NCI-H187 (cell line): ENCODE measurements around the gene EPHX1.
"Not testable (repeated sequence)": the region's sequence is repeated elsewhere in the genome, so short reads cannot be mapped to it uniquely, and the experiment has no call there.

Experiments used
- DNase-seq, 2 experiments: peaks; one replicate each; lab custom pipeline; 2025; lab: John Stamatoyannopoulos, UW

The EPHX1 gene

GRCh38 chr1:225881081-225881958 is 71.4 kb downstream of the EPHX1 start:
- no peak for DNase-seq

DNA sequence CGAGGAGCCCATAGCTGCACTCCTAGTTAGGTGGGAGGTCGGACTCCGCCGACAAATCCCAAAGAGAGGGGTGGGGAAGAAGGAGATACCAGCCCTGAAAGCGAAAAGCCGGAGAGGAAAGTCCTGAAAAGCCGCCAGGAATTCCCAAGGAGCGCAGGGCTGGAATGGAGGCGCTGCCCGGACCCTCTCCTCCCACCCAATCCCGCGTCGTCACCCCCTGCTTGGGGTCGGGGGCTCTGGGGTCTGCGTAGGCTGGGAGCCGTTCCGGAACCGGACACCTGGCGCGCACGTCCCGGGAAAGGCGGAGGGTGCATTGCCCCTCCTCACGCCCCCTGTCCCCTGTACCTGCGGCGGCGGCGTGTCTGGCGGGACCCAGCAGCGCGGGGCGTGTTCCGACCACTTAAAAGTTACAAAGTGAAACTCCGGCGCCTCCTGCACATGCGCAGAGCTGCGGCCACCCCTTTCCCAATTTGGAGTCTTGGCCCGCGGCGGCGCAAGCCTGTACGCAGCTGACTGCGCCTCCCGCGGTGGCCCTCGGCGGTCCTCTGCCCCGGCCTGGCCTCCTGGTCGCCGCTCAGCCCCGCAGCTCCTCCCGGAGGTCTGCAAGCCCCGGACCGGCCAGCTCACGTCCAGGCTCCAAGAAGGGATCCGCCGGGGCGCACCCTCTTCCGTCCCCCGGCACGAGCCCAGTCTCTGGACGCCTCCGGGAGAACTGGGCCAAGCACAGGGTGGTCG is 72.2 kb downstream of the EPHX1 start, which contains the start of gene TMEM63A:
Gene TMEM63A, minus strand, starts transcription at position 422 of the 735 bp plus-strand sequence. CDS start 4,800 bp downstream, outside the sequence.
- DNase-seq = no peak

GRCh38 chr1:225882694-225883615 is 73.0 kb downstream of the EPHX1 start:
- no peak for DNase-seq

GRCh38 chr1:225883616-225884265 is 73.8 kb downstream of the EPHX1 start:
- no peak for DNase-seq

- DNase-seq = no peak
Observed at GRCh38 chr1:225885336-225885735, 75.4 kb downstream of the EPHX1 start.

DNA sequence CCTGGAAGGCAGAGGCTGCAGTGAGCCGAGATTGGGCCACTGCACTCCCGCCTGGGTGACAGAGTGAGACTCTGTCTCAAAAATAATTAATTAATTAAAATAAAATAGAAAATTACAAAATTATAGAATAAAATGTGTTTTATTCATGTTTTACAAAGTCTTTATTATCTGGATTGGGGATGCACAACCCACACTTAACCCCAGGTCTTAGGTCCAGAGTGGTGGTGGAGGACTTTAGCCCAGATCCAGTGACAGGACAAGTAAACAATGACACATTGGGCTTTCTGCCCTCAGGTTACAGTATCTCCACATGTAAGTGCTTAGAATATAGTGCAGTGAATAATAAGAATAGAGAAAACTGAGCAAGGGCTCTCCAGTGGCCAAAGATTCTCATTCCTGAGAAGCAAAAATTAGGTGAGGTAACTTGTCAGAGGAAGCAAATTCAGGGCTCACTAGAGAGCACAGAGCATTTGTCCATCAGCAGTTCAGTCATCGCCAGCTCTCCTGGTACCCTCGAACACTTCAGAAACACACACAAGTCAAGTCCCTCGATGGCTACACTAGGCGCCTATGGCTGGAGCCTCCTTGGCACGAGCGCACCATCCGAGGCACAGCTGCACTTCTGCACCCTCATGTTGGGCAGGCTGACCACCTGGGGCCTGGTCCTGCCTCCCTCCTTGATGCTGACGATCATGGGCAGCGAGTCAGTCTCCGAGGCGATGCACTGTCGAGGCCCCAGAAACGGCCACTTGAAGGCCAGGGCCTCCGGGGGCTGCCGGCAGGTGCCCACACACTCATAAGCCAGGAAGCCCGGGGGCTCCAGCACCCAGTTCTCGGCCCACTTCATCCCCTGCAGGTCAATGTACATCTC is 76.5 kb downstream of the EPHX1 start:
- DNase-seq = no peak

GRCh38 chr1:225887030-225887314 is 77.0 kb downstream of the EPHX1 start:
- no peak for DNase-seq

DNA sequence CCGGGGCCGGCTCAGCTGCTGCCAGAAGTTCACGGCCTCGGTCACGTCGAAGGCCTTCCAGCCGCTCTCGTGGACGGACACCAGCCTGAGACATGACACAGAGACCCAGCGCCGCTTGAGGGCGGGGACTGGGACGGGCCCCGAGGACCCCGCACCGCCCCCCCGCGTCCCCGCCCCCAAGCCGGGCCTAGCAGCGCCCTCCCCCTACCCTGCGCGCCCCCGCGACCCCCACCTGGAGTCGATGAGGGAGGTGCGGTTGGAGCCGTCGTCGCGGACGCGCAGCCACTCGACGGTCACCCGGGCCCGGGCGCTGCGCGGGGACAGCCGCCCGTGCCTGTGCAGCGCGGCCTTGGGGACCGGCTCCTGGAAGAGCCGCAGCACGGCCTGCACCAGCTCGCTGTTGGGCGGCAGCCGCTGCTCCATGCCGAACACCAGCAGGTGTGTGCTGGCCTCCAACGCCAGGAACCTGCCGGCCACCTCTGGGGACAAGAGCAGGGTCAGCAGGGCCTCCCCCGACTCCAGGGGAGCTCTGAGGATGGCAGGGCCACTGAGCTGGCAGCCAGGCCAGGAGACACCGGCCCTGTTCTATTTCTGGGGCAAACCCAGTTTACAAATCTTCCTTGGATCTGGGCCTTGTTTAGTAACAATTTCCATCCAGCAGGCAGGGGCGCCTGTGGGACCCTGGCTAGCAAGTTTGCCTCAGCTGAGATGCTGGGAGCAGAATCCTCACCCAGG is 77.8 kb downstream of the EPHX1 start:
- not testable (repeated sequence) for DNase-seq

GRCh38 chr1:225888289-225888897 is 78.5 kb downstream of the EPHX1 start:
- no peak for DNase-seq

GRCh38 chr1:225888898-225889601 is 79.1 kb downstream of the EPHX1 start, which contains the start of gene LEFTY1:
Gene LEFTY1 (minus strand): TSS chr1:225889146. CDS start chr1:225889066, 80 bp downstream.
- DNase-seq = no peak

DNA sequence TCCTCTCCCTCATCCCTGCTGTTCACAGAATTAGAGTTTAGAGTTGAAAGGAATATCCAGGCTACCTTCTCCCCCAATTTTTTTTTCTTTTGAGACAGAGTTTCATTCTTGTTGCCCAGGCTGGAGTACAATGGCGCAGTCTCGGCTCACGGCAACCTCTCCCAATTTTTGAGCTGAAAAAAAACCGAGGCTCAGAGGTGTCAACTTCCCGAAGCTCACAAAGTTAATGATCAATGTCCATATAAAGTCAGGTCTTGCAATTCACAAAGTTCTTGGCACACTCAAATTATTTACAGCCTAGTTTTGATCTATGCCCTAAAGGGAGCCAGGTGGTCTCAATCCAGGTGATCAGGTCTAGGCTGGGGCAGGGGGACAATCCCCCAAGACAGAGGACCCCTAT is 79.8 kb downstream of the EPHX1 start:
- DNase-seq = no peak

- no peak for DNase-seq
Observed at GRCh38 chr1:225890346-225891228, 80.7 kb downstream of the EPHX1 start.

GRCh38 chr1:225891229-225891972 is 81.5 kb downstream of the EPHX1 start:
- no peak for DNase-seq

DNA sequence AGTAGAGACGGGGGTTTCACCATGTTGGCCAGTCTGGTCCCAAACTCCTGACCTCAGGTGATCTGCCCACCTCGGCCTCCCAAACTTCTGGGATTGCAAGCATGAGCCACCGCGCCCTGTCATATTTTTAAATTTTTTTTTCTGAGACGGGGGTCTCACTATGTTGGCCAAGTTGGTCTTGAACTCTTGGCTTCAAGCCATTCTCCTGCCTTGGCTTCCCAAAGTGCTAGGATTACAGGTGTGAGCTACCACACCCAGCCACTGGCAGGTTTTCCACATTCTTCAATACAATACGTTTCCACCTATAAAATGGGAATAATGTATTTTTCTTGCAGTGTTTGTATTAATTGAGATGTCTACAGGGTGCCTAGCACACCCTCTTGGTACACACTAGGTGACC is 82.4 kb downstream of the EPHX1 start:
- DNase-seq = no peak
